Activated CD4-positive, alpha-beta T cell treated with anti-CD3 and anti-CD28 coated beads, Interleukin-2, amount 50 U/mL, for 4 hours (primary cell): ENCODE data around the gene RFC4.

Experiments used
- DNase-seq, 2 experiments: peaks; one replicate each; pipeline ENCODE4 v3.0.0-alpha.2; 2020

RFC4 gene

DNA sequence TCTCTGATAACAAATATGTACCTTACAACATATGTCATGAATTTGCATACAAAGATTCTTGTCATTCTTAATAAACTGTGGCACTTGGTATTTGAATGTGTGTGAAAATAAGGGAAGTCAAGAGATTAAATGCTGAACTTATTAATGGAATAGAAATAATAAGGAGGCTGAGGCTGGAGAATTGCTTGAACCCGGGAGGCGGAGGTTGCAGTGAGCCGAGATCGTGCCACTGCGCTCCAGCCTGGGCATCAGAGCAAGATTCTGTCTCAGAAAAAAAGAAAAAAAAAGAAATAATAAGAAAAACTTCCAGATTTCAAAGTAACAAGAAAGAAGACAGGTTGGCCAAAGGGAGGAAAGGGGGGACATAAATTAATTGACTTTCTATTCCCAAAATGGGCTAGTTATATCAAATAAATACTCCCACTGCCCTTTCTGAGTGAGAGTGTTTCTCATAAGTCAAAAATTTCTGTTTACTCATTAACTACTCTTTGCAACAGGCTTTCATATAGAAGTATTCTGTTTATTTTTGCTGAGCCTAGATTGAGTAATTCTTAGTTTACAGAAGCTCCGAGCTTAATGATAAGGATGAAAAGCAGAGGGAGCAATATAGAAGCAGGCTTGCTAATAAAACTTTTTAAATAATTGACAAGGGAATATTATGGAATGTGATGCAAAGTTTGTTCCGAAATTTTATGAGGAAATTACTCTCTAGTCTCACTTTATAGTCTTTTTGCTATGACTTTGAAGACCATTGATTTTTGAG lies 63.5 kb downstream of the RFC4 start:
- no peak for DNase-seq
